NCI-H510A (cell line): ENCODE data around the gene ATP6V1B1.
A peak's percentile ranks its signal among the peaks of the same experiment; 100 is the strongest.

ENCODE experiments used
- DNase-seq: peaks from one replicate; lab custom pipeline; 2025; lab: John Stamatoyannopoulos, UW

Gene ATP6V1B1

DNA sequence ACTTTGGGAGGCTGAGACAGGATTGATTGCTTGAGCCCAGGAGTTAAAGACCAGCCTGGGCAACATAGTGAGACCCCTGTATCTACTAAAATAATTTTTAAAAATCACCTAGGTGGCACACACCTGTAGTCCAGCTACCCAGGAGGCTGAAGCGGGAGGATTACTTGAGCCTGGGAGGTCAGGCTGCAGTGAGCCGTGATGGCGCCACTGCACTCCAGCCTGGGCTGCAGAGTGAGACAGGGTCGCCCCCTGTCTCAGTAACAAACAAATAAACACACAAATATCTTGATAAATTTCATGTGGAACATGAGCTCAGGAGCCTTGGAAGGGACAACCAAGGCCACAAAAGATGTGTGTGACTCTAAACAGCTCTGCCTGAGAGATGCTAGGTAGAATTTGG lies 31.0 kb downstream of the ATP6V1B1 start:
- DNase-seq, result no peak

DNA sequence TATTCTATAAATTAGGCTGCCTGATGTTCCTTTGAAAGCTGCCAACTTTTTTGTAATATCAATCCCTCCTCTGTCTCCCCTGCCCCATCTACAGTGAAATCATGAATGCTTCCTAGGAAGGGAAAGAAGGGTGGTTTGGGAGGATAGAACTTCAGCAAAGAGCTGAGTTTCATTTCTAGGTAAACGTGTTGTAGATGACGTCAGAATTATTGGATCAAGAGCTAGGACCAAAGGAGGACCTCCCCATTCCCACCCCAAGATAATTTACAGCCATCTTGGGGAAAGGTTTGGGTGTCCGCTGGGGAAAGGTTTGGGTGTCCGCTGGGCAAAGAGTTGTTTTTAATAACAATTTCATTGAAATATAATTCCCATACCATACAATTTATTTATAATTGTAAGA lies 31.5 kb downstream of the ATP6V1B1 start:
- DNase-seq, result no peak

DNA sequence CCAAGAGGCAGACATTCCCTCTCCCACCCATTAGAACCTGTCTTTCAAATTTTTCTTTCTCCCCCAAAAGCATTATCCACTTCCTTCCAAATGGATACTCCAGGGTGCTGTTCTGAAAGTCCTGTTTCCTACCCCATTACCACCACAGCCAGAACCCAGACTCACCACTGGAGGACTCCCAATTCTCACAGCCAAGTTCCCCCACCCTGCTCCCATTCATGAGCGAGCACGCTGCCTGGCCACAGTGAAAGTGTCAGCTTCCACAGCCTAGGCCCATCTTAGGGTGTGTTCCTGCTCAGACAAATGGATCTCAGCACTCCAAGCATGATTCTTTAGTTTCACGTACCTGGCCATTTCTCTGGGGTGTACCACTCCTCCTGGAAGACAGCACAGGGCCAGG lies 38.9 kb downstream of the ATP6V1B1 start:
- no peak for DNase-seq

DNA sequence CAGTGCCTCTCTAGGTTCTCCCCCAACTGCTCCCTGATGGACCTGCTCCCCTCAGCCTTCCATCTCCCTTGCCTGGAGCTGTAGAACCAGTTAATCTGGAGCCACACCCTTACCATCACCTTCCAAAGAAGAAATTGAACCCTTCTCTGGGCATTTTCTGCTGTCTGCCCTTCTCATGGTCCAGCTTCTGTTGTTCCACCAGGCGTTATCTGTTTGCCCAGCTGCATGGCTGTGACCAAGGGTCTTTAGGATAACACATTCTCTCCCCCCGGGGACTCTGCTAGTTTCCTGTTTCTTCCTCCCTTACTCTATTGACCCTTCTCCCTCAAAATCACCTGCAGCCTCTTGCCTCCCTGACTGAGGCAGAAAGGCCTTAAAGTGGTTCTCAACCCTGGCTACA lies 39.5 kb downstream of the ATP6V1B1 start:
- DNase-seq, result no peak

DNA sequence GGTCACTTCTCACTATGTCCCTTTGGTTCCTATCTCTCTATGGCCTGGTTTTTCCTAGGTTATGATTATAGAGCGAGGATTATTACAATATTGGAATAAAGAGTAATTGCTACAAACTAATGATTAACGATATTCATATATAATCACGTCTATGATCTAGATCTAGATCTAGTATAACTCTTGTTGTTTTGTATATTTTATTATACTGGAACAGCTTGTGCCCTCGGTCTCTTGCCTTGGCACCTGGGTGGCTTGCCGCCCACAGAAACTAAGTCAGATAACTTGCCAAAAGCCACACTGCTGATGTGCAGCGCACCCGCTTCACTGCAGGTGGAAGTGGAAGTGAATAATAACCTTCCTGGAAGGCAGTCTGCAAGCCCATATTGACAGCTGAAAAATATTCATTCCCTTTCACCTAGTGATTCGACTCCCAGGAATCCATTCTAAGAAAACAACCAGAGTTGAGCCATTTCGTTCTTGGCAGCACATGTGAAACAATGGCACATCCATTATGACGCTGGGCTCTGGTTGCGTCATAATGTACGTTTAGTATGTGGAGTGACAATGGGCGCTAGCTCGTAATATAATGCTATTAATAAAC lies 42.0 kb downstream of the ATP6V1B1 start:
- peak; percentile 12 for DNase-seq

DNA sequence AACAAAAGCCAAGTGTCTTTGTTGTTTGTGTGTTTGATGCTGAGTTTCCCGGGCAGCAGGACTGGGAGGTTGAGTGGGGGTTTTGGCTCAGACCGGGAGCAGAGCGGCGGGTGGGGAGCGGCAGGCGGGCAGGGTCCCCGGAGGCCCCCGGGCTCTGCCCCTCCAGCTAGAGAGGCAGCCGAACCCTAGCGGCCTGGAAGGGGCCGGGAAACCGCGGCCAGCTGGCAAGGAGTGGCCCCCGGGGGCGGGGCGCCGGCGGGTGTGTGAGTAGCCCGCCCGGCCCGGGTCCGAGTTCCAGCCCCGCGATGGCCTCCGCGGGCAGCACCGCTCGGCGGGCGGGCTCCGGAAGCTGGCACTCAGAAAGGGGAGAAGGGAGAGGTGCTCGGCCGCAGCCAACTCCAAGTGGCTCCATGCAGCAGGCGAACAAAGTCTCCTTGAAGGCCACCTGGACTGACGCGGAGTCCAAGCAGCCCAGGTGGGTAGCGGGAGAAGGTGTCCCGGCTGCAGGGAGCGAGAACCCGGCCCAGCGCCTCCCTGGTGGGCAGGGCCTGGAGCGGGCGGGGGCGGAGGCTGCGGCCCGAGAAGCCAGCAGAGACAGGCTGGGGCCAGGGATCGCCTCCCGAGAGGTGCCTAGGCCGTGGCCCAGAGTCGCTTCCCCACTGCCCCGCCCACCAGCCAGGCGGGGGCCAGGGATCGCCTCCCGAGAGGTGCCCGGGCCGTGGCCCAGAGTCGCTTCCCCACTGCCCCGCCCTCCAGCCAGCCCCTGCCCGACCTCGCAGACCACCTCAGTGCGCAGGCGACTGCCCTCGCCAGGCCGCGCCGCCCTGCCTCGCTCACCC lies 42.9 kb downstream of the ATP6V1B1 start, which contains the start of gene ANKRD53:
Gene ANKRD53, plus strand, starts transcription at position 290 of the 839 bp plus-strand sequence. Its CDS starts 16 bp downstream, at position 306.
- DNase-seq, result peak; percentile 66

DNA sequence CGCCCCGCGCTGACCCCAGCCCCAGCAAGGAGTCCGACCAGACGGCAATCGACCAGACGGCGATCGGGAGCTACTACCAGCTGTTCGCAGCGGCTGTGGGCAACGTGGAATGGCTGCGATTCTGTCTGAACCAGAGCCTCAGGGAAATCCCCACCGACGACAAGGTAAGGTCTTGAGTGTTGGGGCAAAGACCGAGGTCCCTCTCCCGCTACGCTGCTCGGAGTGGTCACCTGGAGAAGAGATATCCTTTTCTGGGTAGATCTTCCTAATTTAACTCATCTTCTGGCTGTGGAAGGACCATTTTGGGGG lies 43.4 kb downstream of the ATP6V1B1 start:
- no peak for DNase-seq

DNA sequence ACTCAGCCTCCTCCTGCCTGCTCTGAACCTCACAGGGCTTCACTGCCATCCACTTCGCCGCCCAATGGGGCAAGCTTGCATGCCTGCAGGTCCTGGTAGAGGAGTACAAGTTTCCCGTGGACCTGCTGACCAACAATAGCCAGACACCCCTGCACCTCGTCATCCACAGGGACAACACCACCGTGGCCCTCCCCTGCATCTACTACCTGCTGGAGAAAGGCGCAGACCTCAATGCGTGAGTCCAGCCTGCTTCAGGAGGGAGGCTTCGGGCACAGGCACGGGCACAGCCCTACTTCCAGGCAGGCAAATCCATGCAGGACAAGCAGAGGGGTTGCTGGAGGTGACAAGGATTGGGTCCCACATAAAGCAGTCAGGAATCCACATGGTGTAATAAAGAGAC lies 43.9 kb downstream of the ATP6V1B1 start:
- no peak for DNase-seq

DNA sequence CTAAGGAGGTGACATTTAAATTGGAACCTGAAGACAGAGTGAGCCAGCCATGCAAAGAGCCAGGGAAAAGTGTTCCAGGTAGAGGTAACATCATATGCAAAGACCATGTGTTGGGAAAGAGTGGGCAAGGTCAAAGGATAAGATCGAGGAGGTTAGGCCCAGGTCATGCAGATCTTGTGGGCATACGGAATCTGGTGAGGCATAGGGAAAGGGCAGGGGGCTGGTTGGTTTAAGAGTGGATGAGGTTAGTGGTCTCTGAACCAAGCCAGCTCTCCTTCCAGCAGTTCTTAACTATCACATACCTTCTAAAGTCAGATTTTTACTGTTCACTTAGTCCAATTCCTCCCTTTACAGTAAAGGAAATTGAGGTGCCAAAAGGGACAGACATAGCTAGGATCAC lies 45.7 kb downstream of the ATP6V1B1 start:
- no peak for DNase-seq

DNA sequence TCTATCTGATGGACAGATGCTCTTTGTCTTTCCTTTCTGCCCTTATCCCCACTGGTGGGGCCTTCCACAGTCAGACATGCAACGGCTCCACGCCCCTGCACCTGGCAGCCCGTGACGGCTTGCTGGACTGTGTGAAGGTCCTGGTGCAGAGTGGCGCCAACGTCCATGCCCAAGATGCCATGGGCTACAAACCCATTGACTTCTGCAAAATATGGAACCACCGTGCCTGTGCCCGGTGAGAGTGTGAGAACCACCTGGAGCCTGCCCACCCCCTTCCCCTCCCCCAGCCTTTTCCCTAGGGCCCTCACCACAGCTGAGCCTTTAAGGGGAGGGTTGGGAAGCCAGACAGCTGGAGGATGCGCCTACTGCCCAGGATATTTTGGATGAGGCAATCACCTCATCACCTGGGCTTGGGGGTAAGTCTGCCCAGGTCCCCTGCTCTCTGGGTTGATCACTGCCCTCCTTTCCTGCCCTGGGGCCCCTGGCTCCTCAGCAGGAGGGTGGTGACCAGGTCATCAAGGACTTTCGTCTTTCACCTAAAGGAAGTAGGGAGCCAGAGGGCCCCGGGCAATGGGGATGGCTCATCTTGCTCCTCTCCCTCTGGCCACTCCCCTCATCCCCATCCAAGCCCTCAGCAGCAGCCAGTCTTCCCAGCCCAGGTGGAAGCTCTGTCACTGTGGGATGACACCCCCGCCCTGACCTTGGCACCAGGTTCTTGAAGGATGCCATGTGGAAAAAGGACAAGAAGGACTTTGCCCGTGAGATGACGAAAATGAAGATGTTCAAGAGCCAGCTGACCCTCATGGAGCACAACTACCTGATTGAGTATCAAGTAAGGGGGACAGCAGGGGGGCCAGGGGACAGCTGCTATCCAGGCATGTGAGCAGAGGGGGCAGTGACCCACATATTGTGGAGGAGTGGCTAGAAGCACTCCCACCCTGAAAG lies 46.4 kb downstream of the ATP6V1B1 start:
- no peak for DNase-seq

DNA sequence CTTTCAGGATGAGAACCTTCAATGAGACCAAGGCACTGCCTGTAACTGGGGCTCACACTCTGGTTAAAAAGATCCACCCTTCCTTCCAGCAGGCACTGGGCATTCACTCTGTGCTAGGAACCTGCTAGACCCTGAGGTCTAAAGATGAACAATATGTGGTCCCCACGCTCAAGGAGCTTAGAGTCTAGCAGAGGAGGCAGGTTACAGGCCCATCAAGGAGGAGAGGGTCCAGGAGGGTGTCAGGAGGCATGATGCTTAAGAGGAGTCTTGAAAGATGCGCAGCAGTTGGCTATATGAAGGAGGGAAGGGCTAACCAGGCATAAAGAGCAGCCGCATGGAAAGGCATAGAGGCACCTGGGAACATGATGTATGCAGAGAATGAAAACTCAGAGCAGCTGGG lies 47.3 kb downstream of the ATP6V1B1 start:
- no peak for DNase-seq

DNA sequence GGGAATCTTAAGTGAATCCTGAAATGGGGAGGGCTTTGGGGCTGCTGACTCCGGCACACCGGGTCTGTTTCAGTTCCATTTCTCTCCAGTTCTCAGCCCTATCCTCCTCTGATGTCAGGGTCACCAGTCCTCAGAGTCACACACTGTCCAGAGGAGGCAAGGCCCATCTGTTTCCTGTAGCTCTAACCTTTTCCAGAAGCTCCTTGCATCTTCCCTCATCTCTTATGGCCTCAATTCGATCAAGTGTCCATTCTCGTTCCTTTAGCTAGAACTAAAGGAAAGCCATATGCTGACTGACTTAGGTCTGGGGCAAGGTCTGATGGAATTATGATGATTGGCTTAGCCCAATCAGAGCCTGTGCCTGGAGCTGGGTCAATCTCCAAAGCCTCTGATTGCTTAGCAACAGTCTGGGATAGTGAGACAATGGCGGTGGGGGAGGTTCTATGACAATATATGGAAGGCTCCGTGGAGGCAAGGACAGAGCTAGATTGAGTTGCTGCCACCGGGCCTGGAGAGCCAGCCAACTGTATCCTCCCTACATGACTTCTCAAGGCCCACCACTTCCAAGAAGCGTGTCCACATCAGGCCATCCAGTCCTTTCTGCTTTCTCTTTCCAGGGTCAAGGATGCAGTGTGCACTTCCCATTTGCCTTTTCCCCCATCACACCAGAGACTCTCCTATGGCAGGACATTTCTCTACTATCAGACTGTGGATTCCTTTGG lies 48.0 kb downstream of the ATP6V1B1 start:
- DNase-seq, result no peak

DNA sequence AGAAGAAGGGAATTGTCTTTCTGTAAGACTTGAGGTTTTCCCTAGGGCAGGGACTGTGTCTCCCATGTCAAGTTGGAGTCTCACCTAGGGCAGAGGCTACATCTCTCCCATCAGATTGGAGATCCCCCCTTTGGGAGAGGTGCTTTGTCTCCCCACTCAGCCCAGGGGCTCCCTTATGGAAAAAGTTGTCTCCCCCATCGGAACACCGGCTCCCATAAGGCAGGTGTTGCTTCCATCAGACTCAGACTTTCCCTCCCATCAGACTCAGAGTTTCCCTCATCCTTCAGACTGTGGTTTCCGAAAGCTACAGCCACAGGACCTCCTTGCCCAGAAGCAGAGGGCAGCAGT lies 48.5 kb downstream of the ATP6V1B1 start:
- no peak for DNase-seq

DNA sequence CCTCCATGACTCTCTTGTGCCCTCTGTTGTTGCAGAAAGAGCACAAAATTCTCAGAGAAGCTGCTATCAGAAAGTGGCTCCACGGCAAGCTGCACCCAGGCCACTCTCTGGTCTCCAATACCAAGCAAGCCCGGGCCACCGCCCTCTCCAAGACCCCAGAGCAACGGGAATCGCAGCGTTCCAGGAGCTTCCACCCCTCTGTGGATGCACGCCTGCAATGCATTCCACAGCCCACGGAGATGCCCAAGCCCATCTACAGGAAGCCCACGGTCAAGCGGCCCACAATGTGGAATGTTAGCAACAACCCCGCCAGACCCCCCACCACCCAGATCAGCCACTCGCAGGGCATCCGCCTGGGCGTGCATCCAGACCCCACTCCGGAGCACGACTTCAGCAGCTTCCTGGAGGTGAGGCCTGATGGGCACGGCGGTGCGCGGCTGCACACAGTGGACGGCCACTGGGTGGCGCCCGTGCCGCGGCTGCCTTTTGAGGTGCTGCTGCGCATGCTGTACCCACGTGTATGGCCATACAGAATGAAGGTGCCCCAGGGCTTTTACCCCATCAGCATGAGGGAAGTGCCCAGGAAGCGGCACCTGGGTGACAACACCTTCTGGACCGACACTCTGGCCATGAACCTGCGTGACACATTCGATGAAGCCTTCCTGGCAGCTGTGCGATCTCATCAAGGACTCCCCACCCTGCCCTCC lies 49.0 kb downstream of the ATP6V1B1 start:
- no peak for DNase-seq

DNA sequence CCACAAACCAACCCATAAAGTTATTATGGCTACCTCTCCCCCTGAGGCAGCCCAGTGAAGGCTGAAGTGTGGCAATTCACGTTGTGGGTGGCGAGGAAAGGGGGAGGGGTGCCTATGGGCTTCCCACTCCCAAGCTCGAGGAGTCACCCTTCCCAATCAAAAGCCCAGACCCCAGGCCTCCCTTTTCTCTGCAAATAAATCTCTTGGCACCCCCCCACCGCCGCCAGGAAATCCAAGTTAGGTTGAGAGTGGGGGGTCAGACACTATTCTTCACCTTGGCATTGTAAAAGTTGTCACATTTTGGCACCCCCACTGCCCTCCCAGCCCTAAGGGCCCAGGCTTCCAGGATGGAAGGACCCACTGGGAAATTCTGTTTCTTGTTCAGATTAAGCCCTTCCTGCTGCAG lies 49.6 kb downstream of the ATP6V1B1 start:
- DNase-seq, result no peak

DNA sequence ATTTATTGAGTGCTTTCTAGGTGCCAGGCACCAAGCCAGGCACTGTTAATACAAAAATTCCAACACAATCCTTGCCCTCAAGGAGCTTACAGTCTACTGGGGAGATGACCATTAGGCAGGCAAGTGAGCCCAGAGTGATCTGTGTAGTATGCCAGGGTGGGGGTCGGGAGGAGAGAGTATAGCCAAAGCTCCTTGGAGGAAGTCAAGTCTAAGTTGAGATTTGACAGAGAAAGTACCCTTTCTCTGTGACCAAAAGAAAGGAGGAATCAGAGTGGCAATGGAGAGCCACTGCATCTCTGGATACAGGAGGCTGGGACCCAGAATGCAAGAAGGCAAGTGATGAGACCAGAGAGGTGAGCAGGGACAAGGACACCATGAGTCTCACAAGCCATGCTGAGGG lies 50.3 kb downstream of the ATP6V1B1 start:
- no peak for DNase-seq

DNA sequence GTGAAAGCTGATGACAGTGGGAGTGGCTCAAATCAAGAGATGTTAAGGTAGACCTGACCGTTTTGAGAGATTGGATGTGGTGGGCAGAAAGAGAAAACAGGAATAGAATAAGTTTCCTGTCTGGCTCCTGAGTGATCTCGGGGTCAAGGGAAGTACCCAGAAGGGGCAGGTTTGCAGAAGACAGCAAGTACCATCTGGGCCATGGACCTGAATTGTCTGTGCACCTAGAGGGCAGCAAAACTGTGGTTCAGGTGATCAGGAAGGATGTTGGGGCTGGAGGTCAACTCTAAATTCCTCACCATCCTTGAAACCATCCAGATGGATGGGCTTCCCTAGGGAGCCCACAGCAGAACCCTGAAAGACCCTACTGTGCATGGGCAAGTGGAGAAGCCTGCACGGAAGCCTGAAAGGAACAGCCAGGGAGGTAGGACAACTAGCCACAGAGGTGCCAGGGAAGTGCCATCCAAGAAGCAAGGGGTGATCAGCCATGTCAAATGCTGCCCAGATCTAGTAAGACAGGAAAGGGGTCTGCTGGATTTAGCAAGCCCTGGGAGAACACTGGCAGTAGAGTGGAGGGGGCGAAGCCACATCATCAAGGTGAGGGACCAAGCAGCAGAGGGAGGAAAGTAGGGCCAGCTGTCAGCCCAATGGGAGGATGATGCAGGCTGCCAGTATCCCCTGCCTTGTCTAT lies 50.9 kb downstream of the ATP6V1B1 start:
- no peak for DNase-seq

DNA sequence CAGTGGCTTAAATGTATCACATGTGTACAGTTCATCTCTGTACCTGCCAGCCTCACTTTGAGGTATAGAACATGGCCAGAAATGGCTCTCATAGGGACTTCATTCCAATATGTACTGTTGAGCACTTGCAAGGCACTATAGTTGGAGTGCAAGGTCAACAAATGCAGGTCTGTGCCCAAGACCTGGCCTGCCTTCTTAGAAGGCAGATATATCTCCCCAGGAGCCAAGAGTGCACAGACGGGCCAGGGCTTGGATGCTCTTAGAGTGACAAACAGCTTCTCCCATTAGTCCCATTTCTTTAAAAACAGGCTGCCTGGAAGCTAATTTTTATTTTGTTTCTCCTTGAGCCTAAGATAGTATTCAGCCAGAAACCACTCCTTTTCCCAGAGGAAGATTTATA lies 51.7 kb downstream of the ATP6V1B1 start:
- DNase-seq, result no peak

DNA sequence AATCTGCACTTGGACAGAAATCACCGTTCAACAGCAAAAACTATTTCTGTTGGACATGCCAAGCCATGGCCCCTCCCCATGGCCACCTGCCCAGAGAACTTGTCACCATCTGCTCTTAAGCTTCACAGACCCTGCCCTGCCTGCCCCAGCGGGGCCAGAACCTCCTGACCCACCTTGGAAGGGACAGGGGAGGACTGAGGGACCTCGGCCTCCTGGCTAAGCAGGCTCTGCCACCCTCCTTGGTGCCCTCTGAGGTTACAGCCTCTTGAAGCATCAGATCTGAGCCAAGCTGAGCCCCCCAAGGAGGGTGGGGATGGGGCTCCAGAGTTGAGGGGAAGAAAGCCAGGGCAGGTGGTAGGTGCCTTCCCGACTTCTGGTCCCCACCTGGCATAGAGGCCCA lies 52.5 kb downstream of the ATP6V1B1 start:
- no peak for DNase-seq

DNA sequence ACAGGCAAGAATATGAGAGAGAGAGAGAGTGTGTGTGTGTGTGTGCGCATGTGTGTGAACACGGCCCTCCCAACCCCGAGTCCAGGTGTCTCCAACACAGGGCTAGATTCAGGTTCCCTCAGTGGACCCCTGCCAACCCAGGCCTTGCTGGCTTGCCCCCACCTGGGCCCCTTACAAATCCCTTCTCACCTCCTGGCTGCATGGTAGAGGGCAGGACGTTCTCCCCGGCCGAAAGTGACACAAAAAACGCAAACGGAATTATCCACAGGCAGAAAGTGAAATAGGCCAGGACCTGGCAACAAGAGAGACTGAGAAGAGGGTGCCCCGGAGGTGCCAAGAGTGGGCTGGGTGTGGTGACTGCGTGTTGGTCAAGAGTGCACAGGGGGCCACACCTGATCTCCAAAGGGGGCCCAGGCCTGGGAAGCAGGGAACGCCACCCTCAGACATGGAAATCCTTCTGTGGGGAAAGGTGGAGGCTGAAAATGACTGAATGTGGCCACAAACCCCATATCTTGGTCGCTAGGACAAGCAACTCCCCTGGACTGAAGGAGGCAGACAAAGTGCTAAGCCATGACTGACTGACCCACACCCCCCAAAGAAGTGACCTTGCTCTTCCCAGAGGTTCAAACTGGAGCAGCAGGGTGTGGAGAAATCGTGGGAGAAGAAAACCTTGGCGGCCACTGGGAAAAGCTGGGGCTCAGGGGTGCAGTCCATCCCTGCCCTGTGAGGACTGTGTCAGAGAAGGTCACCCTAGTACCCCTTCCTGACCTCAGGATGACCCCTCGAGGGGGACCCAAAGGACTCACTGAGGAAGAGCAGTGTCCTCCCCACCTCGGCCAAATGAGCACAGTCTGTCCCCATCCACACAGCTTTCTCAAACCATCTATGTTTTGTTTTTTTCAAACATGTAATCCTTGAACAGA lies 53.3 kb downstream of the ATP6V1B1 start:
- no peak for DNase-seq
